Uterus (tissue), 2 donors: ENCODE measurements around the gene CC2D1A.

Experiments used
- CTCF ChIP-seq, 4 experiments: fragments of 200-600 bp in 2 of 4; fragments of 450-650 bp in 2 of 4; sonication (generic) in 2 of 4; IDR thresholded peaks; one replicate each; pipeline ENCODE4 v1.5.1; 2016 to 2019; ENCODE audit warnings: antibody characterized with exemption in 4 of 4, mild to moderate bottlenecking in 2 of 4, moderate library complexity in 1 of 4
- POLR2A ChIP-seq, 2 donors: fragments of 450-650 bp; IDR thresholded peaks; one replicate each; pipeline ENCODE4 v1.6.1; 2016; ENCODE audit warnings: antibody characterized with exemption in 2 of 2, mild to moderate bottlenecking in 1 of 2, moderate library complexity in 1 of 2

DNA sequence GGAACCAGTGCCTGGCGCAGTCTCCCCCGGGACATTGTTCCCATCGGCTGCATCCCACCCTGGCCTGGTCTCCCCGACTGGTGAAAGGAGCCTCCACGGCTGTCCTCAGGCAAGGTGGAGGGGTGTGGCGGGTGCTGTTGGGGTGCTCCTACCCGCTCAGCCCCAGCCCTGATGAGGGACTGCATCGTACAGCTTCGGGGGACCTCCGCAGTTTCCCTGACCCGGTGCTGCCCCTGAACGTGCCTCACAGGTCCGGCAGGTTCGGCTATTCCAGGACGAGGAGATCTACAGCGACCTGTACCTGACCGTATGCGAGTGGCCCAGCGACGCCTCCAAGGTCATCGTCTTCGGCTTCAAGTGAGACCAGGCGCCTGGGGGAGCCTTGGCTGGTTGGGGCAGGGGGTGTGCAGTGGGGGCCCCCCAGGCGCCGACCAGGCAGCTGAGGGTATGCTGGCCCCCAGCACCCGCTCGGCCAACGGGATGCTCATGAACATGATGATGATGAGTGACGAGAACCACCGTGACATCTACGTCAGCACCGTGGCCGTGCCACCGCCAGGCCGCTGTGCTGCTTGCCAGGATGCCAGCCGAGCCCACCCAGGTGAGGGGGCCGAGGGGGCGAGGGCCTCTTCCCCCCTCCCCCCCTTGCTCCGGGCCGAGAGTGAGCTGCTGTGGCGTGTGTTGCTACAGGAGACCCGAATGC is 49.8 kb downstream of the CC2D1A start:
- TF ChIP-seq CTCF (IDR thresholded peaks at IDR 0.05) (no peak), POLR2A (IDR thresholded peaks at IDR 0.05) (no peak)
